Vagina (tissue), 2 donors: ENCODE data around the gene RNU1-2. TPM values are rescaled to one million over a fixed set of nuclear protein-coding genes. Genes with fewer than 3 reads are reported as not detected.
"Not testable (repeated sequence)": the region's sequence is repeated elsewhere in the genome, so short reads cannot be mapped to it uniquely, and the experiment has no call there.

ENCODE experiments used
- DNase-seq, 2 donors: peaks; one replicate each; pipeline ENCODE4 v3.0.0-alpha.2; 2017; ENCODE audit errors: extremely low spot score in 2 of 2
- H3K27ac ChIP-seq: fragments of 200-600 bp; sonication (generic); one replicate; pipeline ENCODE4 v1.5.1; 2019
- H3K27me3 ChIP-seq: fragments of 200-600 bp; sonication (generic); one replicate; pipeline ENCODE4 v1.5.1; 2019
- H3K36me3 ChIP-seq, 2 donors: fragments of 200-600 bp; sonication (generic); one replicate each; pipeline ENCODE4 v1.5.1; 2017 to 2019
- H3K4me1 ChIP-seq: fragments of 200-600 bp; sonication (generic); one replicate; pipeline ENCODE4 v1.5.1; 2019
- H3K4me3 ChIP-seq, 2 donors: fragments of 200-600 bp; sonication (generic); 1 replicate in 1 of 2; 2 replicates in 1 of 2; pipeline ENCODE4 v1.5.1; 2016 to 2019
- H3K9me3 ChIP-seq: fragments of 200-600 bp; sonication (generic); one replicate; pipeline ENCODE4 v1.5.1; 2019
- POLR2A ChIP-seq, 2 donors: fragments of 450-650 bp; IDR thresholded peaks; one replicate each; pipeline ENCODE4 v1.6.1; 2017; ENCODE audit warnings: antibody characterized with exemption in 2 of 2, mild to moderate bottlenecking in 2 of 2, moderate library complexity in 2 of 2
- POLR2AphosphoS5 ChIP-seq, 2 donors: sonication (generic); formaldehyde crosslinking; IDR thresholded peaks; one replicate each; pipeline ENCODE4 v1.9.0; 2017; ENCODE audit warnings: antibody characterized with exemption in 2 of 2, mild to moderate bottlenecking in 2 of 2, low read depth in 1 of 2; ENCODE audit not compliant: insufficient read depth in 1 of 2
- intact Hi-C: fragments of 100-400 bp; cut with DNase I; formaldehyde crosslinking; loops from one replicate; pipeline ENCODE4 v1.15.1; 2023
- total RNA-seq: library from RNA; depleted of rRNA; stranded (reverse); fragments of >200 nt; gene quantifications from one replicate; pipeline ENCODE4 v1.2.3, GENCODE V29; 2016
- TF ChIP-seq, protein P1 (sequence below), 3 experiments: fragments of 450-650 bp in 2 of 3; fragments of 200-600 bp in 1 of 3; sonication (generic) in 1 of 3; IDR thresholded peaks; one replicate each; pipeline ENCODE4 v1.5.1; 2017 to 2019; ENCODE audit warnings: antibody characterized with exemption in 3 of 3, mild to moderate bottlenecking in 2 of 3, moderate library complexity in 2 of 3

Gene RNU1-2
- total RNA-seq, 1 donor from 2014 or later = 19,908 TPM

GRCh38 chr1:16905110-16905867 is 9.5 kb downstream of the RNU1-2 start:
- peak in 1 of 2 donors; percentile 92 for DNase-seq
- H3K9me3 ChIP-seq = peaks cover 8% of the 10 kb centered on the region
- peak overlapping the region; percentile 99 for H3K27ac ChIP-seq
- intact Hi-C loops = no loop called here
- peaks cover 16% of the 10 kb centered on the region for H3K4me1 ChIP-seq
- no peaks in the 10 kb centered on the region for H3K27me3 ChIP-seq
- H3K4me3 ChIP-seq = peak overlapping the region; percentile 55 to 69
- H3K36me3 ChIP-seq = no peaks in the 10 kb centered on the region
- TF ChIP-seq, protein P1, sequence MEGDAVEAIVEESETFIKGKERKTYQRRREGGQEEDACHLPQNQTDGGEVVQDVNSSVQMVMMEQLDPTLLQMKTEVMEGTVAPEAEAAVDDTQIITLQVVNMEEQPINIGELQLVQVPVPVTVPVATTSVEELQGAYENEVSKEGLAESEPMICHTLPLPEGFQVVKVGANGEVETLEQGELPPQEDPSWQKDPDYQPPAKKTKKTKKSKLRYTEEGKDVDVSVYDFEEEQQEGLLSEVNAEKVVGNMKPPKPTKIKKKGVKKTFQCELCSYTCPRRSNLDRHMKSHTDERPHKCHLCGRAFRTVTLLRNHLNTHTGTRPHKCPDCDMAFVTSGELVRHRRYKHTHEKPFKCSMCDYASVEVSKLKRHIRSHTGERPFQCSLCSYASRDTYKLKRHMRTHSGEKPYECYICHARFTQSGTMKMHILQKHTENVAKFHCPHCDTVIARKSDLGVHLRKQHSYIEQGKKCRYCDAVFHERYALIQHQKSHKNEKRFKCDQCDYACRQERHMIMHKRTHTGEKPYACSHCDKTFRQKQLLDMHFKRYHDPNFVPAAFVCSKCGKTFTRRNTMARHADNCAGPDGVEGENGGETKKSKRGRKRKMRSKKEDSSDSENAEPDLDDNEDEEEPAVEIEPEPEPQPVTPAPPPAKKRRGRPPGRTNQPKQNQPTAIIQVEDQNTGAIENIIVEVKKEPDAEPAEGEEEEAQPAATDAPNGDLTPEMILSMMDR (IDR thresholded peaks at IDR 0.05) = peak in 1 of 3 experiments; percentile 20
- TF ChIP-seq POLR2AphosphoS5 (IDR thresholded peaks at IDR 0.05; ENCODE audit: insufficient read depth in 1 of 2, low read depth in 1 of 2) (no peak), POLR2A (IDR thresholded peaks at IDR 0.05) (peak in 1 of 2 donors; percentile 93)

- H3K36me3 ChIP-seq = no peaks in the 10 kb centered on the region
- no peak for TF ChIP-seq POLR2AphosphoS5 (IDR thresholded peaks at IDR 0.05; ENCODE audit: insufficient read depth in 1 of 2, low read depth in 1 of 2)
- no peak for TF ChIP-seq POLR2A (IDR thresholded peaks at IDR 0.05)
- TF ChIP-seq, protein P1 (IDR thresholded peaks at IDR 0.05) = no peak
- peaks cover 8% of the 10 kb centered on the region for H3K9me3 ChIP-seq
- H3K4me1 ChIP-seq = peaks cover 16% of the 10 kb centered on the region
- peak in 1 of 2 donors; percentile 86 for DNase-seq
- no peak overlapping the region for H3K27ac ChIP-seq
- no peaks in the 10 kb centered on the region for H3K27me3 ChIP-seq
- intact Hi-C loops = no loop called here
- no peak overlapping the region for H3K4me3 ChIP-seq
These were observed 10.3 kb downstream of the RNU1-2 start for GRCh38 chr1:16905868-16906702.

DNA sequence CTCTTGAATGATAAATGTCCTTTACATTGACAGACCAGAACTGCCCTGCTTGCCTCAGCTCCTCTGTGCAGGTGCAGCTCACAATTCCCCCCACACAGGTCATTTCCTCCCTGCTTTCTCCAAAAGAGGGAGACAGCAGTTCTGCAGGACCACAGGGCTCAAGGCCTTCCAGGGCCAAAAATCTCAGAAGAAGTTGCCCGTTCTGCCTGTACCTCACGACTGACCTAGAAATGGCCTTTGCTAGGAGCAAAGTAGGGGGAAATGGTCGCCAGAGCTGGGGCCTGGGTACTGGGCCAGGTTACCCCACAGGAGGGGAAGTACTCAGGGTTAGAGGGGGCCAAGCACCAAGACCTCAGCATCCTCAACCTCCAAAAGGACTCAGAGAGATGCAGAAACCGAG is 11.1 kb downstream of the RNU1-2 start:
- H3K27me3 ChIP-seq = no peaks in the 10 kb centered on the region
- intact Hi-C loops = no loop called here
- DNase-seq = no peak
- peaks cover 8% of the 10 kb centered on the region for H3K9me3 ChIP-seq
- peaks cover 16% of the 10 kb centered on the region for H3K4me1 ChIP-seq
- TF ChIP-seq POLR2A (IDR thresholded peaks at IDR 0.05) (no peak), POLR2AphosphoS5 (IDR thresholded peaks at IDR 0.05; ENCODE audit: insufficient read depth in 1 of 2, low read depth in 1 of 2) (no peak)
- TF ChIP-seq, protein P1 (IDR thresholded peaks at IDR 0.05) = no peak
- H3K4me3 ChIP-seq = no peak overlapping the region
- H3K36me3 ChIP-seq = no peaks in the 10 kb centered on the region
- H3K27ac ChIP-seq = no peak overlapping the region

GRCh38 chr1:16907870-16908758 is 12.3 kb downstream of the RNU1-2 start:
- Histone ChIP-seq H3K36me3 (no peaks in the 10 kb centered on the region), H3K4me1 (peaks cover 14% of the 10 kb centered on the region), H3K27me3 (no peaks in the 10 kb centered on the region), H3K27ac (no peak overlapping the region), H3K9me3 (peaks cover 8% of the 10 kb centered on the region), H3K4me3 (no peak overlapping the region)
- TF ChIP-seq POLR2AphosphoS5 (IDR thresholded peaks at IDR 0.05; ENCODE audit: insufficient read depth in 1 of 2, low read depth in 1 of 2) (no peak), POLR2A (IDR thresholded peaks at IDR 0.05) (no peak)
- TF ChIP-seq, protein P1 (IDR thresholded peaks at IDR 0.05) = no peak
- DNase-seq = no peak
- intact Hi-C loops = no loop called here

DNA sequence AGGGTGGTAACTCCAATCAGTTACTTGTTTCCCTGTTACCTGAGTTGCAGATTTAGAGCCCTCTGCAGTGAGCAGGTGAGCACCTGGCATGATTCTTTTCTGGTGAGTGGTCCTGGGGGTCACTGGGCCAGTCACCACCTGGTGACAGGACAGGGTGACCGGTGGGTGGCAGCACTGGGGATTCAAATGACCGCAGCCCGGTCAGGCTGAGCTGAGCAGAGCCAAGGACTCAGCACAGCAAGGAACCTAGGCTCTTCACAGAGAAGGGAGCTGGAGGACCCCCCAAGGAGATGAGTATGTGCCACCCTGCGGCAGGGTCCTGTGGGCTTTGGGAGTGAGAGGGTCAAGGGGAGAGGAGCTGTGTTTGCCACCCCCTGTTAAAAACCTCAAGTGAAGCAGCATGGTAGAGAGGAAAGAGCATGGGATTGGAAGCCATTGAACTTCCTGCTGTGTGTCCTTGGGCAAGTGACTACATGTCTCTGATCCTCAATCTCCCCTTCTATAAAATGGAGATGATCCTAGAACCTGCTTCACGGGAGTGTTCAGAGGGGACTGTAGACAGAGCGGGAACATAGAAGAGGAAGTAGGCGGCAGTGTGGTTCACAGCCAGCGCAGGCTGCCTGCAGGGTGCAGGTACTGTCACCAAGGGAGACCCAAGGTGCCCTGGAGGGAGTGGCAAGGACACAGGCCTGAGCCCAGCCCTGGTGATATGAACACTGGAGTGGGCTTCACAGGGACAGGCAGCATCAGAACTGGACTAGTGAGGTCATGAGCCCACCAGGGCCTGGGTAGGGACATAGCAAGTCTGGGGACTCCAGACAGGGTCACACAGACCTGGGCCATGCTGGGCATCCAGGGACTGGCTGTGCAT is 16.3 kb downstream of the RNU1-2 start:
- H3K4me3 ChIP-seq, H3K36me3 ChIP-seq, H3K9me3 ChIP-seq, H3K27ac ChIP-seq, DNase-seq, intact Hi-C loops, H3K27me3 ChIP-seq: not testable (repeated sequence)
- peaks cover 27% of the 10 kb centered on the region for H3K4me1 ChIP-seq

DNA sequence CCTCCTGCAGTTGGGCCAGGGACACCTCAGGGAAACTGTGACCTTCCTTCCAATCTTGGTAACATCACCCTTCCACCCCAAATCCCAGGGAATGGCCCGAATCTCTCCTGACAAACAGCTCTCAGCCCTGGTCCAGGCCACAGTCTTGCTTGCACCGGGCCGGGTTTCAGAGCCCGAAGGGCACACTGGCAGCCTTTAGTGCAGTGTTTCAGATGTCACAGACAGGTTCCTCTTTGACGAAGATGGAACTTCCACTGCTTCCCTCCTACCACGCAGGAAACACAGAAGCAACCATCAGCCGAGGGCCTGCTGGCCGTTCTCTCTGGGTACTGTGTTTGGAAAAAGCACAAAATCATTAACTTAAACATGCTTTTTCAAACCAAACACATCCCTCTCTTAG is 17.0 kb downstream of the RNU1-2 start:
- H3K9me3 ChIP-seq, H3K36me3 ChIP-seq, intact Hi-C loops, H3K27me3 ChIP-seq, H3K27ac ChIP-seq, H3K4me3 ChIP-seq, DNase-seq: not testable (repeated sequence)
- H3K4me1 ChIP-seq = peaks cover 27% of the 10 kb centered on the region
